ENCODE results near the gene TOR1AIP1.

DNA sequence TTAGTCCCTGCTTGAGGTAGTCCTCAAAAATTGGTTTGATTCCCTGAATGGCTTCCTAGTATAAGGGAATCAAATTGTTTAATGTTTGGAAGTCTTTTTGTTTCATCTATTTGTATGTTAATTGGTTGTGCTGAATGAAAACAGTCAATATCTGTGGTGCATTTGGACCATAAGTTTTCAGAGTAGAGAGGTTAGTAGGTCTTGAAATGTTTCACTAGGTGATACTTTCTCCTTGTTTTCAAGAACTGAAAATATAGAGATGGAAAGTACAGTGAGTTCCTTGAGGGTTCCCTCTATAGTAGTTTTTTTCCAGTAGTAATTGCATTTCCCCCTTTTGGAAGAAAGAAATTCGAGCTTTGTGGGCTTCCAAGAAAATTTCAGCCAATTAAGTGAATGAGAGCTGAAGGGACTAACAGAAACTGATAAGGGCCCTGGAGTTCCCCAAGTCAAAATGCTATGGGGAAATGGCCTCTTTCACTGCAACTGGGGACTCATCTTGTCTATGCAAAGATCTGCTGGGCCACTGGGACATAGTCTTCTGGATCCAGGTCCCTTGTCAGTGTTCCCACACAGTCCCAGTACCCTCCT, 53.9 kb downstream of the TOR1AIP1 start:
- TF ChIP-seq POLR2A (IDR thresholded peaks at IDR 0.05): no peak
- no peak for TF ChIP-seq CTCF (IDR thresholded peaks at IDR 0.05 in 4 of 5, conservative IDR thresholded peaks at IDR 0.05 in 1 of 5)
